ENCODE data around the gene VSIR.

Gene VSIR

DNA sequence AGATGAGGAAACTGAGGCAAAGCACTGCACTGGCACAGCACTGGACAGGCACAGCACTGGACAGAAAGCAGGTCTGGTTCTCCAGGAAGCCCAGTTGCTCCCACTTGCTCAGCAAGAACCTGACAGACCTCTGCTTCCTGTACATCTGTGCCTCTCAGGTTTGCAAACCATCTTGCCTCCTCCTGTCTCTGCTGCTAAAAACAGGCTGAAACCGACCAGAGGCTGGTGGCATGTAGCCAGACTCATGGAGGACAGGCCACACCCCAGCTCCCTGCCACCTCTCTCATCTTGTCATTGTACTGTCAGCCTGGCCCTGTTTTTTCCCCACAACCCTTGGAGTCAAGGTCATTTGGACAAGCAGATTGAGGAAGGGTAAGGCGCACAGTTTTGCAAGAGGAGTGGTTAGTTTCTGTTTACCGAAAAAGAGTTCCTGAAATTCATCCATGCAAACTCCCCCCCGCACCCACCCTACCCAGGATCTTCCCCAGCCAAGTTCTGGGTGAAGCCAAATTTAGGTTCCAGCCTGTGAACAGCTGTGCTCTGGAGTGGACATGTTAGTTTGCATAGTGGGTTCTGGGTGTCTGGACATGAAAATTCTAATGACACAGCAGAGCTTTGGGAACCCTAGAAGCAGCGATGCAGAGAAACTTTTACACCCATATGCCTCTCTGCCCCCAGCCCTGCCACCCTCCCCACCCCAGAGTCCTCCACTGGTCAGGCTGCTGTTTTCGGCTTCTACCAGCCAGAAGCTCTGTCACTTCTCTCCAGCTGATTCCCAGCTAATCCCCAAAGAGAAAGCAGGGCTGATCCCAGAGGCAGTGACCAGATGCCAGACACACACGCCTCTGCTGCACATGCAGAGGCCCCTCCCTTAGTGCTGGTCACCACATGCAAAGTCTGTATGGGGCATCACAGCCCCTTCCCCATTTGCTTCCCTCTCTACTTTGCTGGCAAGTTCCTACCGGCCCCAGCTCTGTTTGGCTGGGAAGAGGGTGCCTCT is 45.3 kb downstream of the VSIR start:
- DNase-seq: no peak

DNA sequence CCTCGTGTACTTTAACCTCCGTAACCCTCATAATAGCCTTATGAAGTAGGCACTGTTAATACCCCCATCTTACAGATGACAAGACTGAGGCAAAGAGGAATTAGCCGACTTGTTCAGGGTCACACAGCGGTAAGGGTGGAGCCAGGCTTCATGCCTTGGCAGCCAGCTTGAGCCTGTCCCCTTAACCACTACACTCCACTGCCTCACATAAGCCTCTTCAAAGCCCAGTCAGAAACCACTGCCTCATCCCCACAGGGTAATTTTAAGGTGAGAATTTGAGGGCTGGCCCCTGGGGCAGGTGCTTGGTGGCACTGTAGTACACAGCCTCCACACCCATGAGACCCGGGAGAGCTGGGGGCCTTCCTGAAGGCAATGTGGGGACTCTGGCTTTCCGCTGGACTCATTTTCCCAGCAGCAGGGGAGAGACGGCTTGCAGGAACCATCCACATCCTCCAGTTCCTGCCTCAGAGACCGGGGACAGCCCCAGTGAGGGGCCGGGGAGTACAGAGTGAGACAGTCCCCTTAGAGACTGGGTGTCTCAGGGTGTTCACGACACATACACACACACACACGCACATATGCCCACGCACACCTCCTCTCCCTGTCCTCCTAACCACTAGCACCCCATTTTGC is 46.1 kb downstream of the VSIR start:
- no peak for DNase-seq

DNA sequence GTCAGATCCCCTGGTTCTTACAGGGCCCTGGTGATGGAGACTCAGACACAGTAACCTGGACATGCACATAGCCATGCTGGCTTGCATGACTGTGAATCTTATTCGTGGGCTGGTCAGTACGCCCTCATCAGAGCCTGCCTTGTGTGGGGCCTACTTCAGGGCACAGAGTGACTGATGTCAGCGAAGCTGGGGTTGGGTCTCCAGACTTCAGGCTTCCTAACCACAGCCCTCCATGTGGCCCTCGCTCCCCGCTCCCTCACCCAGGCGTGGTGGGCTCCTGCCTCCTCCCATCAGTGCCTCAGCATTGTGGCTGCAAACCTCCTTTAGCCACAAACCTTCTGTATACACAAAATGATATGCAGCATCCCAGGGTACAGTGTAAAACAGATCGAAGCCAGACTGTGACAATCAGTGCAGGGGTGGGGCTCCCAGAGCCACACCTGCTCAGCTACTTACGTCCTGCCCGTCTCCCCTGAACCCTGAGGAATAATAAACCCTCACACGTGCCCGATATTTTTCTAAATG is 46.7 kb downstream of the VSIR start:
- no peak for DNase-seq

DNA sequence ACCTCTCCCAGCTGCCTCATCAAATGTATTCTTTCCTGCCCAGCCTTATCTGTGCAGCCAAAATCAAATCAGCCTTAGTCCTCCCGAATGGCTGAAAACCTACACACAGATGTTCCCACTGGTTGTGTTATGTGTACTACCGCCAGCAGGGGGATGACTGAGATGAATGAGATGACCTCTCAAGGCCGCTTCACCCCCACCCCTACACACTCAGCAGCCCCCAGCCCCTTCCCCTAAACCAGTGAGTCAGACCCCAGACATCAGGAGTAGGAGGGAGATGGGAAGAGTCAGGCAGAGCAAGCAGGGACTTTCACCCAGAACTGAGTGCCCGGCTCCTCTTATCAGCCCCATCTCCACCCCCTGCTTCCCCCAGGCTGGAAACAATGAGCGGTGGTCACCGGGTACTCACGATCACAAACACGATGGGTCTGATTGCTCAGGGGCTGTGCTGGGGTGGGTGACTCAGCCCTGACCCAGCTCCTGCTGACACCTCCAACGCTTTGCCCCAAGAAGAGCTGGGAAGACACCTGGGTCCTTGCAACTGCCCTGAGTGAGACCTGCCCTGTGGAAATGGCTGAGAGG is 47.2 kb downstream of the VSIR start:
- DNase-seq: peak; percentile 15

DNA sequence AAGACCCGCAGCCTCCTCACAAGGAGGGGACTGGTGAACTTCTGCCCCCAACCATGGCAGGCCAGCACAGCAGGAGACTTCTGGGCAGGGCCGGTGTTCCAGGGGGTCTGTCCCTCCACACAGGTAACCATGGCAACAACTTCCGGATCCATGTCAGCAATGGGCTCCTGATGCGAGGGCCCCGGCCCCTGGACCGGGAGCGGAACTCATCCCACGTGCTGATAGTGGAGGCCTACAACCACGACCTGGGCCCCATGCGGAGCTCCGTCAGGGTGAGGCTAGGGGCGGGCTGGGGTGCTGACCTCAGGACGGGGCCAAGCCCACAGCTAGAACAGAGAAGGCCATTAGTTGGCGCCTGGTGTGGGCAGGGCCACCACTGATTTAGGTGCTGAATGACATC is 48.1 kb downstream of the VSIR start:
- no peak for DNase-seq

DNA sequence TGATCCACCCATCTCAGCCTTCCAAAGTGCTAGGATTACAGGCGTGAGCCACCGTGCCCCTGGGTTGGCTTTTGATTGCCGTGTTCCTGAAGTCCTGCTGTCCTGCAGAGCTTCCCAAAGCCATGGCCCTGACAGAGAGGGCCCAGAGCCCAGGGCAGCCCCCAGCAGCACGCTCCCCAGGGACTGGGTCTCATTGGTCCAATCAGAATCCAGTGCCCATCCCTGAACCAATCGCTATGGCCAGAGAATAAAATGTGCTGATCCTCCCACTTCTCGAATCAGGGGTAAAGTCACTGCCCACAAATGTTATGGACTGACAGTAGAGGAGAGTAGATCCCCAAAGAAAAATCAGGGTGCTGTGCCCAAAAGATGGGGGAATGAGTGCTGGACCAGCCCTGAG is 48.8 kb downstream of the VSIR start:
- DNase-seq: no peak

DNA sequence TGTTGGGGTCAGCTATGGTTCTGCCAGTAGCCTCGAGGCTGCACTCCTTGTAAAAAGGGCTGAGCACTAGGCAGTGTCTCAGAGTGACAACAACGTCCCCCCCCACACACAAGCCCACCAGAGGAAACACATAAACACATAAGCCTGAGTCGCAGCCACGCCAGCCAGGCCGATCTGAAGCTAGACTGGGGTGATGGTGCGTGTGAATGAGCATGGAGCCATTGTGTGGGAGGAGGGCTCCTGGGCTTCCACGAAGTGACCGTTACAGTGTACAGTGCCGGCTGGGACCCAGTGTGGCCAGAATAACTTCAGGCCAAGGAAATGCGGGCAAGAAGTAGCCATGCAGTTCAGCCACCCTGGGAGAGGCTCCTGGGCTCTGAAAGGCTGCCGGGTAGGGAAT is 50.0 kb downstream of the VSIR start:
- no peak for DNase-seq

DNA sequence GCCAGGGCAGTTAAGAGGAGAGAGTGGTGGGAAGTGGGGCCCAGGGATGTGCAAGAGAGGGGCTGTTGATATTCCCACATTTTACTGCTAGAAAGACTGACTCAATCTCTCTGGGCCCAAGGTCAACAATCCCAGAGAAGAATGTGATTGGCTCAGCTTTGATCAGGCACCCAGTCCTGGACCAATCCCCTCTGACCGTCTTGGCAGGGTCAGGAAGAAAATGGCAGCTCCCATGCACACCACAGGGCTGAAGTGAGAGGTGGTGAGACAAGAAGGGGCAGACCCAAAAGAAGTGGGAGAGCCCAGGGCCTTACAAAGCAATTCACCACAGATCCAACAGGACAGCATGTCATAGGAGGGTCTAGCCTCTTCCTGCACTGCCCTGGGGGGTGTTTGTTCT is 50.5 kb downstream of the VSIR start:
- no peak for DNase-seq

DNA sequence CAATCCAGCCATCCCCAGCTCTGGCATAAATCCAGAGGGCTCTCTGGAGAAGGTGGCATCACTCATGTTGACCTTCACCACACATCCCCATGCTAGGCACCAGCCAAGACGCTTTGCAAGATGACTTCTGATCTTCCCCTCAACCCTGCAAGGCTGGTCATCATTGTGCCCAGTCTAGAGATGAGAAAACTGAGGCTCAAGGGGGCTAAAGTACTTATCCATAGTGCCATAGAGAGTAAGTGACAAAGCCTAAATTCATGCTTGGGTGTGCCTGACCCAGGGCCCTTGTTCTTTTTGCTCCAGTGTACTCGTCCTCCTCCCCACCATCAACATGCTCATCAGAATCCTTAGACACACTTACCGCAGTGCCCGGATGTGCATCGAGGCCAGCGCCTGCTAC is 52.0 kb downstream of the VSIR start:
- DNase-seq: no peak

DNA sequence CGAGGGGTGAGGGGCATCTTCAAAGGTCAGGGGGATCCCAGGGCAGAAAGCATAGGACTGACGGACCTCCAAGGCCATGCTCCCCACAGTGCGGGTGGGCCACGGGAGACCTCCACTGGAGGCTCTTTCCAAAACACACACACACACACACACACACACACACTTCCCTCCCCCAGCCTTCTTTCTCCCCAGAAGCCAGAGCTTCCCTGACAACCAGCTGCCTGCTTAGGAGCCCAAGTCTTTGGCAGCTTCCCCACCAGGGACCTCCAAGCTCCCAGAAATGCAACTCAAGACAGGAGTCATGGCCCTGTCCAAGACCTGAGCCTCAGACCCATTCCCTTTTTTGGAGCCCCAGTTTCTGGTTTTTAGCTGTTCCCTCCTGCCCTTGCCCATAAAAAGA is 53.0 kb downstream of the VSIR start:
- DNase-seq: no peak

DNA sequence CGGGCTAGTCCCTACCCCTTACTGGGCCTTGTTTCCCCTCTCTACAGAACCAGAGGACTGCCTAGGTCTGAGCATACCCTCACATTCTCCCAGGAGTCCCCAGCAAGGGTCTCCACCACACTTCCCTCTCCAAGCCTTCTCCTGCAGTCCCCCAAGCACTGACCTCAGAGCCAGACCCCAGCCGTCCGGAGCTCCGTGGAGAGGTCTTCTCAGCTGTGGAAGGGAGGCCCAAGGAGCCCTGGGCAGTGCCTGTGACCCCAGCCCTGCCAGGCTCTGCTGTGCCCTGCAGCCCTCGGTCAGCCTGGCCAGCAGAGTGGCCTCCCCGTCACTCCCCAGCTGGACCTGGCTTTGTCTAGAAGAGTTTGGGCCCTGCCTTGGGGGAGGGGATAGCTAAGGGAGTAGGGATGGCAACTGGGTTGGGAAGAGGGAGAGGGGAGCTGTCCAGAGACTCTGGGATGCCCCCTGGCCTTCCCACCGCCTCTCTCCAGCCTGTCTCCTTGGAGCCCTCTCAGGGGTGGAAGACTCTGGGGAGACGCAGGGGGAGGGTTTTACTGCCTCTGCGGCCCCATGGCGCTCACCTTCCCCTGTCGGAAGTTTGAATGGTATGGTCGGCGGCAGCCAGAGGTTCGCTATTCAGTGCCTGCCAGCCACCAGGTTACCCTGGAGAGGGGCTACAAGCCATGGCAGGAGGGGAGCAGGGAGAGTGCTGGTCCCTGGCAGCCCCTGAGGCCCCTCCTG is 53.7 kb downstream of the VSIR start, which contains the start of gene C10orf105:
Gene C10orf105, minus strand, starts transcription at position 315 of the 738 bp plus-strand sequence. CDS start 3,441 bp downstream, outside the sequence.
- DNase-seq: no peak

DNA sequence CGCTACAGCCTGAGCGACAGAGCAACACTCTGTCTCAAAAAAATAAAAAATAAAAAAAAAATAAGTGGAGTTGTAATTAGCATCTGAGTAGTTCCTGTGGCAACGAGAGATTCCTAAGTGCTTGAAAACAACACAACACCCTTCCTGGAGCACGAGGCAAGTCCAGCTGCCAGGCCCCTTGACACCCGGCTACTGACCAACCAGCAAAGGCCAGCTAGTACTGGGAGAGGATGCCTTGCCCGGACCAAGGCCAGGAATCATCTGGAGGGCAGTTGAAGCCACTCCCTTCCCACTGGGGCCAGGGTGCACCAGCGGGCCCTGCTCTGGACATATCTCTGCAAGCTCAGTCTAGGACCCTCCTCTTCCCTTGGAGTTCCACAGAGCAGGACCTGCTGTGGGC is 54.3 kb downstream of the VSIR start:
- DNase-seq: no peak

DNA sequence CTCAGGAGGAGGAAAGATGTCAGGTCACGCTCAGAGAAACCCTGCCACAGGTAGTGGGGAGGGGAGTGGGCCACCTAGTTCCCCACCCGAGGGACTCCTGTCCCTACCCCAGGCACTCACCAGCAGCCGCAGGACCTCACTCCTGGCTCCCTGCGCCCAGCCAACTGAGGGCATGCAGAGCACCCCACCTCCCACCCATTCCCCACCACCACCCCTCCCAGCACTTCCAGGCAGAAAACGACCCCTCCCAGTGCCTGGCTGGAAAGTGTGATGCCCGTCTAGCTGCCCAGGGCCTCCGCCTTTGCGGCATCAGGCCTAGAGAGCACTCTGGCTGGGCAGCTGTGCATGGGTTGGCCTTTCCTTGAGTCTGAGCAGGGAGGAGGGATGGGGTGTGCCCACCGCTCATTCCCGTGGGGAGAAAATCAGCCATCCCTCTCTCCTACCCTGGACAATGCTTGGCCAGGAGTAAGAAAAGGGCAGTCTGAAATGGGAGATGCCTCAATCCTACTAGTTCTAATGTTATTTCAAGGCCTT is 55.1 kb downstream of the VSIR start:
- DNase-seq: no peak

DNA sequence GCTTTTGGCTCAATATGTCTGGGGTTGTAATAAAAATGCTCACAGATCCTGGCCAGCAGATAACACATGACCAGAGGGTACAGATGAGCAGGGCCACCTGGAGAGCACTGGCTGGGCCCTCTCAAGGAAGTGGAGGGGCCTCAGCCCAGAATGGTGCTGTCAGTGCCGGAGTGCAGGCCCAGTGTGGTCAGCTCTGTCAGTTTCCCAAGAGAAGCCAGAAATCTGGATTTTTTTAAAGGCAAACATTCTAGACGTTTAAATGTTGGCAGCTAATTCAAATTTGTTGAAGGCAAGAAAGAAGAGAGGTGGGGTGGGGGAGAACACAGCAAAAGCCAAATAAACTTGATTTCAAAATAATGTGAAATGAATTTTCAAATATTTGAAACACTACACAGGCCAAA is 55.8 kb downstream of the VSIR start:
- no peak for DNase-seq

DNA sequence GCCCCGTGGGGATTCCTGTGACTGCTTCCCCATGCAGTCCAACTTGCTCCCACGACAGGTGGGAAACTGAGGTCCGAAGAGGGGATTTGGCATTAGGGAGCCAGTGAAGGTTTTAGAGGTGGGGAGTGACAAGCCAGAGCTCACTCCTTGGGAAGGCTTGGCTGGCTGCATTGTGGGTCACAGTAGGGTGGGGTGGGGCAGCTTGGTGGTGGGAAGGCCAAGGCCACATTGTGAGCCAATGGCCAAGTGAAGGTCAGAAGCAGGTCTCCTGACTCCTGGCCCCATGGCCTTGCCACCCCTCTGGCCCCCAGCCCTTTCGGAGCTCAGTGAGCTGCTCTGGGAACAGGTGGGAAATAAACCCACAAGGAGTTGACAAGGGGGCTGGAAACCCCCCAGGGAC is 56.3 kb downstream of the VSIR start:
- DNase-seq: no peak

DNA sequence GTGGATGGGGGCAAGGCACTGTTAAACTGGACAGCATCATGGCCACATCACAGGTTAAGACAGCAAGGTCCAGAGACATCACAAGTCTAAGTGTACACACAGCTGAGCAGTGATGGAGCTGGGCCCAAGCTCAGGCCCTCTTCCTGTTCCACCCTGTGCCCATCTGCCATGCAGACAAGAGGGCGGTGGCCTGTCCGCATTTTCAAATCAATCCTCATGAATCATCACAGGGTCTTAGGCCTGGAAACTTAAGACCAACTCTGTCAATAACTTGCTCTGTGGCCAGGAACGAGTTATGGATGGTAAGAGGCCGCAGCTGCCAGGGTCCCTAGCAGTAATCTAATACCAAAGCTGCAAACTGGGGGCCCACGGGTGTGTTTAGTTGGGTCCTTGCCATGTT is 56.9 kb downstream of the VSIR start:
- no peak for DNase-seq

DNA sequence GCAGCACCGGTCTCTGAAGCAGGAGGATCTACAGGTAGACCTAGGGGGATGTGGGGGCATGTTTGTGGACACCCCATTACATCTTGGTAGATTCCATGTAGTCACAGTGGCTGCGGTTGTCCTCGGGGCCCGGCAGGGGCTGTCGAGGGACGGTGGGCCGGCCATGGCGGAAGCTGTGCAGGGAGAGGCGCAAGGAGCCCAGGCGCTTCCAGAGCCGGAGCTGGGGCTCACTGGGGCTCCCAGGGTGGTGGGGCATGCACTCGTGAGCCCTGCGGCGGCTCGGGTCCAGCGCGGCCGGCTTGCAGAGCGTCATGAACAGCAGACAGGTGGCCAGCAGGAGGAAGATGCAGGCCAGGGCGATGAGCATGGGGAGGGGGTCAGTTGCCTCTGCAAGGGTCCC is 57.5 kb downstream of the VSIR start:
- no peak for DNase-seq

DNA sequence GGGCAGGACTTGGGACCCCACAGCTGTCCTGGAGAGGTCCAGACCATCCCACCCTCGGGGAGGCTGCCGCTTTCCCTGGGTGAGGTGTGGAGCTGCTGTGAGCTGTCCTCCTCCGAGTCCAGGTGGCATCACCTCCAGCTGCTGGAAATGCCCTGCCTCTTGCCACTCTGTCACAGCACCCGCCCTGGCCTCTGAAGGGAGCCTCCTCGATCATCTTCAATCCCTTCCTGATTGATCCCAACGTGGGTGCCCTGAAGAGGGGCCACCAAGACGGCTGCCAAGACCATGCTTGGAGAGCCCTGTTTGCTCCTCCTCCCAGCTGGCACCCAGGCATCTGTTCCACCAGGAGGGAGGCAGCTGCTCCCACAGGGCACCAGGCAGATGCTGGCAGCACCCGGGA is 58.3 kb downstream of the VSIR start:
- DNase-seq: no peak

DNA sequence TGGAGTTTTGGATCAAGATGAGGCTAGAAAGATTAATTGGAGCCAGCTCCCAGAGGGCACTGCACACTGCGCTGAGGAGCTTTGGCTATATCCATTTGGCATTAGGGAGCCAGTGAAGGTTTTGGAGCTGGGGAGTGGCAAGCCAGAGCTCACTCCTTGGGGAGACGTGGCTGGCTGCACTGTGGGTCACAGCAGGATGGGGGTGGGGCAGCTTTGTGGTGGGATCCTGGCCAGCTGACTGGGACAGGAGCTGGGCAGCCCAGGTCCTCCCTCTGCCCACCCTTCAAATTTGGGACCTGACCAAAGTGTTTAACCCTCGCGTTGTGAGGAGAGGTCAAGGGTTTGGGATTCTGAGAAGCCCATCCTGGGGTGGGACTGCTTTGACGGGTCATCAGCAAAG is 58.7 kb downstream of the VSIR start:
- DNase-seq: no peak

DNA sequence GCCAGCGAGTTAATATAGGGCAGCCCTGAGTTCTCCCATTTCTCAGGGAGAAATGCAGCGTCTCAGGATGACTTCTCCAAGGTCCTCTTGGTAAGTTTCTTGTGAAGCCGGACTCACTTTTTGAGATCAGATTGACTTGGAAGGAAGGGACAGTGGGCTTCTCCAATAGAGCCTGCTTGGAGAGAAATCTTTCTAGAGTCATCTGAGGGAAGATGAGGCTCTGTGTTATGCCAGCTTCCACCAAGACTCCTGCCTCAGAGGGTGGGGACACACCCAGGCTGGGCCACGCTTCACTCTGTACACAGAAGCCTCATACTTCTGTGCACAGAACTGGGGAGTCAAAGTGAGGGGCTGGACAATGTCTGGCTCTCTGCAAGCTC is 59.3 kb downstream of the VSIR start:
- DNase-seq: no peak

DNA sequence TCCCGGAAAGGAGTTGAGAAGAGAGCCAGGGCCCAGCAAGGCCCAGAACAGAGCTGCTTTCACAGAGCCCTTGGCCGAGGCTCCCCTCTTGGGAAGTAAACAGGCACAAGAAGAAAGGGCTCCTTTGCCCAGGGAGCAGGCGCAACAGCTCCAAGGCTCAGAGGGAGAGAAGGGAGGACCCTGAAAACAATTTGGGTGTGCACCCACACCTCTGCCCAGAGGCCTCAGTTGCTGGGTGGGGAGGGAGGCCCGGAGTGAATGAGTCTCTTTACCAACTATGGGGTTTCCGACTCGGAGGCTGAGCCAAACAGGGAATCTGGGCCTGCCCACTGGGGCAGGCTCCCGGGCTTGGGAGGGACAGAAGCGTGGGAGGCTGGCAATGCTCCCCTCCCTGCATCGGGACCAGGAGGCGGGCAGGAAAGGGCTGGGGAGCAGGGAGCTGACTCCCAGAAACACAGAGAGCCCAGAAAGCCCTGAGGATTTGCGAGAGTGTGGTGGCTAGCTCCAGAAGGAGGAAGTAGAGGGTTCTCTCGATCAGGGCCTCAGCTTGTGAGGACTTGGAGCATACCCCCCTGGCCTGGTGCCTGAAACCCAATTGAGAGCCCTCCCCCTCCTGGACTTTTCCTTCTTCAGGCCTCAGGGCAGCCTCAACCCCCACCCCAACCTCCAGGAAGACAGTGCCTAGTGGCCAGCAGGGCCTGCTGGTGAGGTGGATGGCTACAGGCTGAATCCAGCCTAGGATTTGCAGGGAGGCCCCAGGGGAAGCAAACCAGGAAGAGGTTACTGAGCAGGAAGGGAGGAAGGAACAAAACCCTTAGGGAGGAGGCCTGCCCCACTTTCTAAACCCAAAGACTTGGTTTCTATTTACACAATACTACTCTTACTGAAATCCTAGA is 59.9 kb downstream of the VSIR start:
- DNase-seq: peak; percentile 78
